Measurements from ENCODE around the gene FBXL15.
"Not testable (repeated sequence)": the region's sequence is repeated elsewhere in the genome, so short reads cannot be mapped to it uniquely, and the experiment has no call there.

FBXL15 gene

DNA sequence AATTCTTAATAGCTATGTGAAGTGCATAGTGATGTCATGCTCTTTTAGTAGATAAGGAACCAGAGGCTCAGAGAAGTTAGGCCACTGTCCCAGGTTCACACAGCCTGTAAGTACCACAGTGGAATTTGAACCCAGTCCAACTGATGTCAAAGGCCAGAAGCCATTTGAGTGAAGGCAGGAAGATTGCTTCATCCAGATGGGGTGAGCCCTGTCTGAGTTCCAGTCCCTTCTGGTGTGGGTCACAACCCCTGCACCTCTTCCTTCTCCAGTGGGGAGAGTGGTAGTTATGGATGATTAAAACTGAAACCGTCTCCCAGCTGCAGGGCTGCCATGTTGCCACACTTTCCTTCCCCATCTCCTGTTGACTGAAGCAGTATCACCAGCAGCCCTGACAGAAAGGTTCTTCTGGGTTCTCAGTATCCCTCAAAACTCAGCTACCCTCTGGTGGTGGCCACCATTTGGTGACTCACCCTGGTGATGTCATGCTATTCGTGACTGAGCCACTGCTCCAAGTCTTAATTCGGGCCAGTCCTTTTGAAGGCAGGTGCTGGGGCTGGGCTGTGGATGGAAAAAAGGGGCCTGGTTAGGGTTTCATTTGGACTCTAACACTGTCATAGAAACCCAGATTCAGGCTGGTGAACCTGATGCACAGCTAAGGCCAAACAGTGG lies 32.2 kb downstream of the FBXL15 start:
- DNase-seq (ENCODE audit: extremely low read depth in 1 of 2, low read depth in 1 of 2) = no peak

DNA sequence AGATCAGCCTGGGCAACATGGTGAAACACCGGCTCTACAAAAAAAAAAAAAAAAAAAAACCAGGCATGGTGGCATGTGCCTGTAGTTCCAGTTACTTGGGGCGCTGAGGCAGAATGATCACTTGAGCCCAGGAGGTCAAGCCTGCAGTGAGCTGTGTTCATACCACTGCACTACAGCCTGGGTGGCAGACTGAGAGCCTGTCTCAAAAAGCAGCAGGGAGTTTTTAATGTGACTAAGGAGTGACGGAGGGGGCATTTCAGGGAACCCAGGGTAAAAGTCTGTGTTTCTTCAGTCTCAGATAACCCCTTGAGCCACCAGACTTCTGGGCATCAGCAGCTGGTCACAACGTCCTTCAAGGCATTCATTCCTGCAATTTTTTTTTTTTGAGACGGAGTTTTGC lies 32.9 kb downstream of the FBXL15 start:
- DNase-seq (ENCODE audit: extremely low read depth in 1 of 2, low read depth in 1 of 2) = no peak

DNA sequence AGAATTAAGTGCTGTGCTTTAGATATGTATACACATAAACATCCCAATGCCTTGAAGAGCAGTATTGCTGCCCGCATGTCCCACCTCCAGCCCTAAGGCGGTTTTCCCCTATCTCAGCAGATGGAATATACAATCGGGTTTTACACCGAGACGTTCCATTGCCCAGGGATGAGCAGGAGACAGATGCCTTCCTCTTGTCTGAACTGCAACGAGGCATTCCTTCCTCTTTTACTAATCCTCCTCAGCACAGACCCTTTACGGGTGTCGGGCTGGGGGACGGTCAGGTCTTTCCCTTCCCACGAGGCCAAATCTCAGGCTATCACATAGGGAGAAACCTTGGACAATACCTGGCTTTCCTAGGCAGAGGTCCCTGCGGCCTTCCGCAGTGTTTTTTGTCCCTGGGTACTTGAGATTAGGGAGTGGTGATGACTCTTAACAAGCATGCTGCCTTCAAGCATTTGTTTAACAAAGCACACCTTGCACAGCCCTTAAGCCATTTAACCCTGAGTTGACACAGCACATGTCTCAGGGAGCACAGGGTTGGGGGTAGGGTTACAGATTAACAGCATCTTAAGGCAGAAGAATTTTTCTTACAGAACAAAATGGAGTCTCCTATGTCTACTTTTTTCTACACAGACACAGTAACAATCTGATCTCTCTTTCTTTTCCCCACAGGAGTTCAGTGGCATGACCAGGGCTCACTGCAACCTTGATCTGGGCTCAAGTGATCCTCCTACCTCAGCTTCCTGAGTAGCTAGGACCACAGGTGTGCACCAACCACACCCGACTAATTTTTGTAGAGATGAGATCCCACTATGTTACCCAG lies 34.2 kb downstream of the FBXL15 start:
- not testable (repeated sequence) for DNase-seq (ENCODE audit: extremely low read depth in 1 of 2, low read depth in 1 of 2)

DNA sequence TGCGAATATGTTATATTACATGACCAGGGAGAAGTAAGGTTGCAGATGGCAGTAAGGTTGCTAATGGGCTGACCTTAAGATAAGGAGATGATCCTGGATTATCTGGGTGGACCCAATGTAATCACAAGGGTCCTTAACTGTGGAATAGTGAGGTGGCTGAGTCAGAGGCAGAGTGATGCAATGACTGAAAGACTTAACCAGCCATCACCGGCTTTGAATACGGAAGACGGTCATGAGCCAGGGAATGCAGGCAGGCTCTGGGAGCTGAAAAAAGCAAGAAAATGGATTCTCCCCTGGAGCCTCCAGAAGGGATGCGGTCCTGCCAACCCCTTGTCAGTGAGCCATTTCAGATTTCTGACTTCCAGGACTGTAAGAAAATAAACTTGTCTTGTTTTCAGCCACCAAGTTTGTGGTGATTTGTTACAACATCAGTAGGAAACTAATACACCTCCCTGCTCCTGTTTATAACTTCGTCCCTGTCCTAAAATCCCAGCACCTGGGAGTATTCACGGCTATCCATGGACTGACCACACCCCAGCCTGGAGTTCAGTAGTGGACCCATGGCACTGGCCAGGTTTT lies 35.3 kb downstream of the FBXL15 start:
- DNase-seq (ENCODE audit: extremely low read depth in 1 of 2, low read depth in 1 of 2) = no peak

GRCh38 chr10:102457591-102458150 lies 37.0 kb downstream of the FBXL15 start:
- DNase-seq (ENCODE audit: extremely low read depth in 1 of 2, low read depth in 1 of 2) = no peak

DNA sequence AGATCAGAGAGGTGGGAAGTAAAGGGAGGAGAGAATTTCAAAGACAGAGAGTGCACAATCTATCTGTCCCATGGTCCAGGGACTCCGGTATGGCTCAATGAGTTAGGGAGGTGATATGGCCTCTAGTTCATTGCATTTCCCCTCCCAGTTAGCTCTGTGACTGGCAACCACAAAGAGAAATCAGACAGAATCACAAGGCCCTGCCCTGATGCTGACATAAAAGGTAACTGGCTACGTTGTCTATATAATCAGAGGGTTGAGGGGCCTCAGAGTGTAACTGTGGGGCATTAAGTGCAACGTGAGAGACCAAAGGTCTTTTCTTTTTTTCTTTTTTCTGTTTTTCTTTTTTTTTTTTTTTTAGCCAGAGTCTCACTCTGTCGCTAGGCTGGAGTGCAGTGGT lies 38.0 kb downstream of the FBXL15 start:
- DNase-seq (ENCODE audit: extremely low read depth in 1 of 2, low read depth in 1 of 2) = no peak

DNA sequence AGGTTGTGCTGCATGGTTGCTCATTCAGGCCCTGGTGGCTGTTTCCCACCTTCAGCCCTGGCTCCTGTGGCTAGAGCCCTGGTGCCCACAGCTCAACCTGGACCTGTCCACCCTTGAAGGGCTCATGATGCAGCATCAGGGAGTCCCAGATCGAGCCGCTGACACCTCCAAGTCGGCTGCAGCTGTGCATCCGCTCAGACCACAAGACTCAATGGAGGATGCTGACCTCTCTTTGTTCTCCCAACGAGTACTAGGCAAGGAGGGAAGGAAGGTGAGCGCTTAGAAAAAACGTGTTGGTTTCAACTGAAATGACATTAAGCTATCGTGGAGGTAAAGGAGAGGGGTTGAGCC lies 40.2 kb downstream of the FBXL15 start:
- DNase-seq (ENCODE audit: extremely low read depth in 1 of 2, low read depth in 1 of 2) = no peak

GRCh38 chr10:102461187-102462054 lies 40.8 kb downstream of the FBXL15 start:
- peak; percentile 88 to 94 for DNase-seq (ENCODE audit: extremely low read depth in 1 of 2, low read depth in 1 of 2)

- no peak for DNase-seq (ENCODE audit: extremely low read depth in 1 of 2, low read depth in 1 of 2)
Measured at GRCh38 chr10:102462512-102463054, 41.9 kb downstream of the FBXL15 start.

- no peak for DNase-seq (ENCODE audit: extremely low read depth in 1 of 2, low read depth in 1 of 2)
Measured at GRCh38 chr10:102463983-102464382, 43.3 kb downstream of the FBXL15 start.

GRCh38 chr10:102465466-102465865 lies 44.8 kb downstream of the FBXL15 start:
- DNase-seq (ENCODE audit: extremely low read depth in 1 of 2, low read depth in 1 of 2) = no peak

DNA sequence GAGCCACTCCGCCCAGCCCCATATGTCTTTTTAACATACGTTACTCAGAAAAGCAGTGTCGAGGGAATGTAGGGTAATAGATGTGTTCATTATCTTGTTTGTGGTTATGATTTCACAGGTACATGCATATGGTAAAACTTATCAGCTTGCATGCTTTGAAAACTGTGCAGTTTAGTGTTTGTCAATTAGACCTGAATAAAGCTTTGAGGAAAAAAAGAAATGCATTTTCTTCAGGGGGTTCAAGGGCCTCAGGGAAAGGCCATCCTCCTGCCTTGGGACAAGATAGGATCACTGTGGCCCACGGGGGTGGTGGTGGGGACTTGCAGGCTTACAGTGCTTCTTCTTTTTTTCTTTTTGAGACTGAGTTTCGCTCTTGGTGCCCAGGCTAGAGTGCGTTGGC lies 46.7 kb downstream of the FBXL15 start:
- no peak for DNase-seq (ENCODE audit: extremely low read depth in 1 of 2, low read depth in 1 of 2)

GRCh38 chr10:102467971-102468438 lies 47.4 kb downstream of the FBXL15 start:
- DNase-seq (ENCODE audit: extremely low read depth in 1 of 2, low read depth in 1 of 2) = no peak

GRCh38 chr10:102468683-102469082 lies 48.0 kb downstream of the FBXL15 start:
- DNase-seq (ENCODE audit: extremely low read depth in 1 of 2, low read depth in 1 of 2) = no peak

GRCh38 chr10:102470579-102471546 lies 50.2 kb downstream of the FBXL15 start:
- no peak for DNase-seq (ENCODE audit: extremely low read depth in 1 of 2, low read depth in 1 of 2)
